A673 (cell line): ENCODE results near the gene RIPOR1. TPM values are rescaled to one million over a fixed set of nuclear protein-coding genes. Genes with fewer than 3 reads are reported as not detected.

Experiments used
- BruUV-seq: library from RNA; stranded (reverse); fragments of 400-500 nt; replicated peaks from 2 replicates; lab custom pipeline; 2021; lab: Mats Ljungman, UMichigan
- CTCF ChIA-PET: fragments of 300-600 bp; sonication (Branson Sonifier 250); formaldehyde crosslinking; loops from one replicate; lab custom pipeline; 2022; ENCODE audit warnings: antibody characterized with exemption; lab: Charles Lee
- POLR2A ChIA-PET: fragments of 300-600 bp; sonication (Branson Sonifier 250); formaldehyde crosslinking; loops from one replicate; lab custom pipeline; 2022; ENCODE audit warnings: antibody characterized with exemption; ENCODE audit not compliant: low non-redundant PET; lab: Charles Lee
- DNase-seq: peaks from one replicate; pipeline ENCODE4 v3.0.0-alpha.2; 2015; ENCODE audit warnings: low spot score
- H3K27ac ChIP-seq: fragments of 200-600 bp; sonication (generic); 2 replicates; pipeline ENCODE4 v1.5.1; 2016; ENCODE audit warnings: mixed run types, low read depth, mild to moderate bottlenecking, mixed read lengths, antibody characterized with exemption, low read length; ENCODE audit not compliant: poor library complexity, severe bottlenecking
- H3K27me3 ChIP-seq: fragments of 200-600 bp; sonication (generic); replicated peaks from 2 replicates; pipeline ENCODE4 v1.6.1; 2017; ENCODE audit warnings: mixed run types, low read depth, mild to moderate bottlenecking, mixed read lengths, antibody characterized with exemption, low read length; ENCODE audit not compliant: insufficient read depth, poor library complexity
- H3K36me3 ChIP-seq: fragments of 200-600 bp; sonication (generic); 2 replicates; pipeline ENCODE4 v1.6.1; 2016; ENCODE audit warnings: mixed run types, mild to moderate bottlenecking, mixed read lengths, antibody characterized with exemption, low read length; ENCODE audit not compliant: insufficient read depth, poor library complexity, severe bottlenecking
- H3K4me1 ChIP-seq: fragments of 200-600 bp; sonication (generic); 2 replicates; pipeline ENCODE4 v1.6.1; 2017; ENCODE audit warnings: mixed run types, mild to moderate bottlenecking, mixed read lengths, antibody characterized with exemption, low read length; ENCODE audit not compliant: insufficient read depth, poor library complexity, severe bottlenecking
- H3K4me3 ChIP-seq: fragments of 200-600 bp; sonication (generic); 2 replicates; pipeline ENCODE4 v1.5.1; 2016; ENCODE audit warnings: low read depth, mixed run types, mild to moderate bottlenecking, mixed read lengths, low read length; ENCODE audit not compliant: poor library complexity, severe bottlenecking
- H3K9me3 ChIP-seq: fragments of 200-600 bp; sonication (generic); 2 replicates; pipeline ENCODE4 v1.6.1; 2016; ENCODE audit warnings: mixed run types, low read depth, mild to moderate bottlenecking, mixed read lengths, antibody characterized with exemption, low read length; ENCODE audit not compliant: poor library complexity, severe bottlenecking
- EZH2 ChIP-seq: fragments of 200-600 bp; sonication (generic); IDR thresholded peaks from 2 replicates; pipeline ENCODE4 v1.6.1; 2017; ENCODE audit warnings: borderline replicate concordance, low read depth, mild to moderate bottlenecking, mixed read lengths, antibody characterized with exemption, low read length; ENCODE audit not compliant: poor library complexity, severe bottlenecking
- intact Hi-C: fragments of 100-400 bp; cut with micrococcal nuclease; formaldehyde crosslinking; loops from one replicate; pipeline ENCODE4 v1.10.0; 2022; ENCODE audit not compliant: unreplicated experiment
- total RNA-seq: library from RNA; stranded (reverse); gene quantifications from 2 replicates; pipeline ENCODE4 v1.2.3, GENCODE V29; 2021
- TF ChIP-seq, protein P1 (sequence below): fragments of 300-800, 200-600 bp; sonication (generic); conservative IDR thresholded peaks from 2 replicates; pipeline ENCODE4 v1.5.1; 2017; ENCODE audit warnings: low read depth, mild to moderate bottlenecking, antibody characterized with exemption, low read length, moderate library complexity, mixed read lengths

The RIPOR1 gene
- total RNA-seq, 1 experiment from 2014 or later, result 22.9 TPM

DNA sequence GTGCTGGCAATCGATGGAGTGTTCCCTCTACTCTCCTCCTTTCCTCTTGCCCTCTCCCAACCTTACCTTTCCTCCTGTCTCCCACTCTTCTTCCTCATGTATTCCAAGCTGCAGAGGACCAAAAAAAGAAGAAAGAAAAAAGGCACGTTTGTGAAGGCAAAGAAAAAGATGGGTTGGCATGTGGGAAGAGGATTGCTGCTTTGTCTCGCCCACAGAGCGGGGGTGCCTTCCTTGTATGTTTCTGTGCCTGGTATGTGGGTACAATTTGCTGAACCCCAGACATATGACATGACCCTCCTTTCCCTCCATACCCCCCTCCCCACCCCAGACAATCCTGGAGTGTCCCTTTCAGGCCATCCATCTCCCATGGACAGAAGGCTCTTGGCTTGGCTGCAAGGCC is 20.6 kb downstream of the RIPOR1 start:
- TF ChIP-seq EZH2, result no peak
- TF ChIP-seq, protein P1, sequence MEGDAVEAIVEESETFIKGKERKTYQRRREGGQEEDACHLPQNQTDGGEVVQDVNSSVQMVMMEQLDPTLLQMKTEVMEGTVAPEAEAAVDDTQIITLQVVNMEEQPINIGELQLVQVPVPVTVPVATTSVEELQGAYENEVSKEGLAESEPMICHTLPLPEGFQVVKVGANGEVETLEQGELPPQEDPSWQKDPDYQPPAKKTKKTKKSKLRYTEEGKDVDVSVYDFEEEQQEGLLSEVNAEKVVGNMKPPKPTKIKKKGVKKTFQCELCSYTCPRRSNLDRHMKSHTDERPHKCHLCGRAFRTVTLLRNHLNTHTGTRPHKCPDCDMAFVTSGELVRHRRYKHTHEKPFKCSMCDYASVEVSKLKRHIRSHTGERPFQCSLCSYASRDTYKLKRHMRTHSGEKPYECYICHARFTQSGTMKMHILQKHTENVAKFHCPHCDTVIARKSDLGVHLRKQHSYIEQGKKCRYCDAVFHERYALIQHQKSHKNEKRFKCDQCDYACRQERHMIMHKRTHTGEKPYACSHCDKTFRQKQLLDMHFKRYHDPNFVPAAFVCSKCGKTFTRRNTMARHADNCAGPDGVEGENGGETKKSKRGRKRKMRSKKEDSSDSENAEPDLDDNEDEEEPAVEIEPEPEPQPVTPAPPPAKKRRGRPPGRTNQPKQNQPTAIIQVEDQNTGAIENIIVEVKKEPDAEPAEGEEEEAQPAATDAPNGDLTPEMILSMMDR, result no peak
- Histone ChIP-seq H3K9me3 (no peaks in the 10 kb centered on the region), H3K27ac (no peak overlapping the region), H3K27me3 (no peaks in the 10 kb centered on the region), H3K36me3 (peaks cover 5% of the 10 kb centered on the region), H3K4me1 (no peaks in the 10 kb centered on the region), H3K4me3 (no peak overlapping the region)
- CTCF ChIA-PET, result no interaction called here
- no TSS peak for BruUV-seq
- POLR2A ChIA-PET, result no interaction called here
- intact Hi-C loops, result no loop called here
- DNase-seq, result no peak

DNA sequence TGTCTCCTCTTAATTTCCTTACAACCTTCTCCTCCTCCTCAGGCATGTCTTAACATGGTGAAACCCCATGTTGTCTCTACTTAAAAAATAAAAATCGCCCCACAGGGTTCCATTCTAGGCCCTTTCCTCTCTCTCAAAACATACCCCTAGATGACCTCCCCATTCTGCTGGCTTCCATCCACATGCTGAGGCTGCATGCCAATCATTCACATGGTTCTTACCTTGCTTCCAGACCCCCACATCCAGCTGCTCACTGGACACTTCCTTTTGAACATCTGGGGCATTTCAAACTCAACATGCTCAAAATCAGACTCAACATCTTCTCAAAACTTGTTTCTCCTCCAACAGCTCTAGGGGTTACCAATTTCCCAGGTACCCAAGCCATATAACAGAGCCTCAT is 21.3 kb downstream of the RIPOR1 start:
- H3K36me3 ChIP-seq, result peaks cover 5% of the 10 kb centered on the region
- TF ChIP-seq, protein P1, result no peak
- TF ChIP-seq EZH2, result no peak
- BruUV-seq, result no TSS peak
- CTCF ChIA-PET, result no interaction called here
- POLR2A ChIA-PET, result no interaction called here
- DNase-seq, result no peak
- no peak overlapping the region for H3K4me3 ChIP-seq
- no peaks in the 10 kb centered on the region for H3K9me3 ChIP-seq
- no peaks in the 10 kb centered on the region for H3K27me3 ChIP-seq
- no peak overlapping the region for H3K27ac ChIP-seq
- intact Hi-C loops, result no loop called here
- no peaks in the 10 kb centered on the region for H3K4me1 ChIP-seq

DNA sequence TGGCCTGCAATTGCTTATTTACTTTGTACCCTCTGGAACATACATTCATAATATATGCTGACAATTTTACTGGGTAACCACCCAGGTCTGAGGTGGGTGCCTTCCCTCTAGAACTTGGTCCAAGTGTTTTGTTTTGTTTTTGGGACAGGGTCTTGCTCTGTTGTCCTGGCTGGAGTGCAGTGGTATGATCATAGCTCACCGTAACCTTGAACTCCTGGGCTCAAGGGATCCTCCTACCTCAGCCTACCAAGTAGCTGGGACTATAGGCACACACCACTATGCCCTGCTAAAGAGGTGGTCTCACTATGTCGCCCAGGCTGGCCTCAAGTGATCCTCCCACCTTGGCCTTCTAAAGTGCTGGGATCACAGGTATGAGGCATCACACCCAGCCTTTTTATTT is 22.5 kb downstream of the RIPOR1 start:
- intact Hi-C loops, result no loop called here

More for the DNA sequence above, 22.5 kb downstream of the RIPOR1 start:
- Histone ChIP-seq H3K27ac (no peak overlapping the region), H3K4me1 (peaks cover 5% of the 10 kb centered on the region), H3K27me3 (no peaks in the 10 kb centered on the region), H3K36me3 (peaks cover 5% of the 10 kb centered on the region), H3K9me3 (no peaks in the 10 kb centered on the region), H3K4me3 (no peak overlapping the region)
- ChIA-PET CTCF (interaction anchor here (0.5 kb wide), 1 partner anchor 29 kb away, joined by 9 read pairs; no protein-coding TSS in a partner anchor), POLR2A (no interaction called here)
- BruUV-seq, result no TSS peak
- no peak for DNase-seq
- TF ChIP-seq, protein P1, result no peak
- no peak for TF ChIP-seq EZH2
